ENCODE data around the gene LILRA6.

- TF ChIP-seq, protein P1, sequence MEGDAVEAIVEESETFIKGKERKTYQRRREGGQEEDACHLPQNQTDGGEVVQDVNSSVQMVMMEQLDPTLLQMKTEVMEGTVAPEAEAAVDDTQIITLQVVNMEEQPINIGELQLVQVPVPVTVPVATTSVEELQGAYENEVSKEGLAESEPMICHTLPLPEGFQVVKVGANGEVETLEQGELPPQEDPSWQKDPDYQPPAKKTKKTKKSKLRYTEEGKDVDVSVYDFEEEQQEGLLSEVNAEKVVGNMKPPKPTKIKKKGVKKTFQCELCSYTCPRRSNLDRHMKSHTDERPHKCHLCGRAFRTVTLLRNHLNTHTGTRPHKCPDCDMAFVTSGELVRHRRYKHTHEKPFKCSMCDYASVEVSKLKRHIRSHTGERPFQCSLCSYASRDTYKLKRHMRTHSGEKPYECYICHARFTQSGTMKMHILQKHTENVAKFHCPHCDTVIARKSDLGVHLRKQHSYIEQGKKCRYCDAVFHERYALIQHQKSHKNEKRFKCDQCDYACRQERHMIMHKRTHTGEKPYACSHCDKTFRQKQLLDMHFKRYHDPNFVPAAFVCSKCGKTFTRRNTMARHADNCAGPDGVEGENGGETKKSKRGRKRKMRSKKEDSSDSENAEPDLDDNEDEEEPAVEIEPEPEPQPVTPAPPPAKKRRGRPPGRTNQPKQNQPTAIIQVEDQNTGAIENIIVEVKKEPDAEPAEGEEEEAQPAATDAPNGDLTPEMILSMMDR (conservative IDR thresholded peaks at IDR 0.05), result no peak
- TF ChIP-seq EZH2 (IDR thresholded peaks at IDR 0.05; ENCODE audit: low read depth), result no peak
Measured at GRCh38 chr19:54252243-54252642, 9.7 kb upstream of the LILRA6 start.
